CD4-positive, alpha-beta T cell treated with Interleukin-6 at 100 ng/mL for 8 hours (primary cell): ENCODE results near the gene MLLT3.
"Not testable (repeated sequence)": the region's sequence is repeated elsewhere in the genome, so short reads cannot be mapped to it uniquely, and the experiment has no call there.

ENCODE experiments used
- DNase-seq: peaks from one replicate; pipeline ENCODE4 v3.0.0-alpha.2; 2020; ENCODE audit warnings: mixed read lengths, low spot score

MLLT3 gene

GRCh38 chr9:20622330-20623020 lies at the start of gene MLLT3:
Gene MLLT3 (minus strand): TSS chr9:20622499.
- peak; percentile 97 for DNase-seq

GRCh38 chr9:20671635-20672034 lies 49.3 kb upstream of the MLLT3 start:
- no peak for DNase-seq

DNA sequence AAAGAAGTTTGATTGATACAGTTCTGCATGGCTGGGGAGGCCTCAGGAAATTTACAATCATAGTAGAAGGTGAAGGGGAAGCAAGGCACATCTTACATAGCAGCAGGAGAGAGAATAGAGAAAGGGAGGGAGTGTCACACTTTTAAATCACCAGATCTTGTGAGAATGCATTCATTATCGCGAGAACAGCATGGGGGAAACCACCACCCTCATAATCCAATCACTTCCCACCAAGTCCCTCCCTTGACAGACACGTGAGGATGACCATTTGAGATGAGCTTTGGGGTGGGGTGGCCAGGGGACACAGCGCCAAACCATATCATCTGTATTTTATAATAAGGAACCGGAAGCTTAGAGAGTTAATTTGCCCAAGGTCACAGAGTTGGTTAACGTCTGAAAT lies 48.1 kb upstream of the MLLT3 start:
- DNase-seq: no peak

DNA sequence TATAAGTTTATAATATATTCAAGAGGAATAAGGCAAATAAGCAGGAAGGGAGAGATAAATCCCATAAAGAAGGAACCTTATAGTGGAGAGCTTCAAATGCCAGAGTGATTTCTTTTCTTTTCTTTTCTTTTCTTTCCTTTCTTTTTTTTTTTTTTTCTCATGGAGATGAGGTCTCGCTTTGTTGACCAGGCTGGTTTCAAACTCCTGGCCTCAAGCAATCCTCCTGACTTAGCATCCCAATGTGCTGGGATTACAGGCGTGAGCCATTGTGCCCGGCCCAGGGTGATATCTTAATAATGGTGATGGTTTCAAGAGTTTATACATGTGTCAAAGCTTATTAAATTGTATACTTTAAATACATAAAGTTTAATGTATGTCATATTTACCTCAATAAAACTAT lies 42.2 kb upstream of the MLLT3 start:
- no peak for DNase-seq

DNA sequence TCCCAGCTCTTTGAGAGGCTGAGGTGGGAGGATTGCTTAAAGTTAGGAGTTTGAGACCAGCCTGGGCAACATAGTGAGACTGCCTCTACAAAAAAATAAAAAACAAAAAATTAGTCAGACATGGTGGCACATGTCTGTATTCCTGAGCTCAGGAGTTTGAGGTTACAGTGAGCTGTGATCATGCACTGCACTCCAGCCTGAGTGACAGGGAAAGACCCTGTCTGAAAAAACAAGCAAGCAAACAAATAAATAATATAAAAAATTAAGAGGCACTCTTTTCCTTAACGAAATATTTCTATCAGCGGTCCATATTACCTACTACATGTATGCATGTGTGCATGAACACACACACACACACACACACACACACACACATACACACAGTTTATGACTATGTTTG lies 40.8 kb upstream of the MLLT3 start:
- no peak for DNase-seq

- DNase-seq: no peak
Observed at GRCh38 chr9:20662156-20662555, 39.9 kb upstream of the MLLT3 start.

GRCh38 chr9:20659474-20659967 lies 37.2 kb upstream of the MLLT3 start:
- no peak for DNase-seq

GRCh38 chr9:20658677-20659473 lies 36.6 kb upstream of the MLLT3 start:
- no peak for DNase-seq

GRCh38 chr9:20658246-20658667 lies 36.0 kb upstream of the MLLT3 start:
- not testable (repeated sequence) for DNase-seq

DNA sequence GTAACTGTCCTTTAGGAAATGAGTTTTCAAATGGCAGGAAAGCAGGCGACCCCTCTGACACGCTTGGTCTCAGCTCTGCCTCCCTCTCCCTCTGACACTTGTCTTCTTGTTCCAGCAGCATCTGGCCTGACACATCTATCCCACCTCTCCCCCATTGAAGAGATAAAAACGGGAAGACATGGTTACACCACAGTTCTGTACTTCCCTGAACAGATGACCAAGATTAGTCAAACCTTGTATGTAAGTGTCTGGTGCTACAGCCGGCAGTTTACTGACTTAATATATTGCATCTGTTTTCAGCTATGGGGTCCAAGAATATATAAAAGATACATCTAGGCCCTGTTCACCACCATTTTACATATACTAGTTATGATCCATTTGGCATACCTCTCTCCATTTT lies 29.6 kb upstream of the MLLT3 start:
- no peak for DNase-seq

GRCh38 chr9:20650750-20651299 lies 28.5 kb upstream of the MLLT3 start:
- no peak for DNase-seq

DNA sequence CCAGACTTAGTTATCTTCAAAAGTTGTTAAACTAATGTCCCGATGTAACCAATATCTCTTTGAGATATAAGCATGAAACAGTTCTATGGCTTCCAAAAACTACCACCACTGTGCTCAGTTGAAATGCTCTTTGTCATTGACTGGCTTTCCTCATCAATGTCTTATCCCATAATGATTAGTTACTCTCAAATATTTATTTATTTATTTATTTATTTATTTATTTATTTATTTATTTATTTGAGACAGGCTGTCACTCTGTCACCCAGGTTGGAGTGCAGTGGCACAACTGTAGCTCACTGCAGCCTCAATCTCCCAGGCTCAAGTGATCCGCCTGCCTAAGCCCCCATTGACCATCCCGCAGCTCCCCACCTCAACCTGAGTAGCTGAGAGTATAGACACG lies 28.0 kb upstream of the MLLT3 start:
- no peak for DNase-seq

GRCh38 chr9:20649381-20649780 lies 27.1 kb upstream of the MLLT3 start:
- DNase-seq: no peak

DNA sequence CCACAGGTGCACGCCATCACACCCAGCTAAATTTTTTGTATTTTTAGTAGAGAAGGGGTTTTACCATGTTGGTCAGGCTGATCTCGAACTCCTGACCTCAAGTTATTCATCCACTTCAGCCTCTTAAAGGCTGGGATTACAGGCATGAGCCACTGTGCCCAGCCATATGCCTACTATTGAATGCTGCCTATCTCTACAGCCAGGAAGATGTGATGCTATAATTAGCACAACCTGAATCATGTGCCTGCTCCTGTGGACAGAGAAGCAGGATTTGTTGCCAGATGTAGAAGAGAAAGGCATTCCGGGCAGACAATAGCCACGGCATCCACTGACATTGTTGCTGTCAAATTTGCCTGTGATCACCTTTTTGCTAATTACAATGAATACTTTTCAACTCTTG lies 24.4 kb upstream of the MLLT3 start:
- DNase-seq: no peak

- no peak for DNase-seq
Observed at GRCh38 chr9:20643660-20644059, 21.4 kb upstream of the MLLT3 start.

DNA sequence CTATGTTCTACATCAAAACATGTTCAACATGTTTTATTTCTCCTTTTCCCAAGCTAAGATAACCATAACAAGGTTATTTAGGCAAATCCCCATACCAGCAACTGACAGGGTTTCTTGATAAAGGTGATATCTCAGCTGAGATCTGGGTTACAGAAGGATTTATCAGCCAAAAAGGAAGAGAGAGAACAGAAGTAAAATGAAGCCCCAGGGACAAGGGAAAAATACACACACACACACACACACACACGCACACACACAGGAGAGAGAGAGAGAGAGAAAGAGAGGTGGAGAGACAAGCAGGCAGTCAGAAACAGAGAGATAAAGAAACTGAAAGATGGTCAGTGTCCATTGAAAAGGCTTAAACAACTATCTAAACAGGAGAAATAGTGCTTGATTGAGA lies 19.7 kb upstream of the MLLT3 start:
- DNase-seq: no peak

DNA sequence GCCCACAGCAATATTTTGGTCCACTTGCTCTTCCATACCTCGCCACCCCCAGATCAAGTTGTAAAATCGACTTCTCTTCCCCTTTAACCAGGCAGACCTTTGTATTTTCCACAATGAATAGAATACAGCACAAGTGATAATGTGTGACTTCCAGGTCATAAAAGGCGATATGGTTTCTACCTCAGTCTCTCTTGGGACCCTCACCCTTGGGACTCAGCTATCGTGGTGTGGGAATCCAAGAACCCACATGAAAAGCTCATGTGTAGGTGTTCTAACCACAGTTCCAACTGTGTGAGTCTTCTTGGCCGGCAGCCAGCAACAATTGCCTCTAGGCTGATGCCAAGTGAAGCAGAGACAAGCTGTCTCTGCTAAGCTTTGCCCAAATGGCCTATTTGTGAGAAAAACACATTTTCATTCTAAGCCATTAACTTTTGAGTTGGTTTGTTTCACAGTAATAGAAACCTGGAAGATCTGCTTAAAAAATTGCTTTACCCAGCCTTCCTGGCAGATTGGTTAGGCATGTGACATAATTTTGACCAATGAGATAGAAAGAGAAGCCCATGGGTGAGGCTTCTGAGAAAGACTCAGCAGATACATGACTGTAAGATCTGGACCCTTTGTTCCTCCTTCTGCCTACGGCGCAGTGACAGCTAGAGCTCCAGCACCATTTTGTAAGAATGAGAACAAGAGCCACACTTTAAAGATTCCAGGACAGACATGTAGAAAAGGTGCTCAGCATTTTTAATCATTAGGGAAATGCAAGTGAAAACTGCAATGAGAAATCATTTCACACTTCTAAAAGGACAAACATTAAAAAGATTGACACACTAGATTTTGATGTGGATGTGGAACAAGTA lies 18.3 kb upstream of the MLLT3 start:
- peak; percentile 74 for DNase-seq

- no peak for DNase-seq
Observed at GRCh38 chr9:20636888-20637440, 14.7 kb upstream of the MLLT3 start.

DNA sequence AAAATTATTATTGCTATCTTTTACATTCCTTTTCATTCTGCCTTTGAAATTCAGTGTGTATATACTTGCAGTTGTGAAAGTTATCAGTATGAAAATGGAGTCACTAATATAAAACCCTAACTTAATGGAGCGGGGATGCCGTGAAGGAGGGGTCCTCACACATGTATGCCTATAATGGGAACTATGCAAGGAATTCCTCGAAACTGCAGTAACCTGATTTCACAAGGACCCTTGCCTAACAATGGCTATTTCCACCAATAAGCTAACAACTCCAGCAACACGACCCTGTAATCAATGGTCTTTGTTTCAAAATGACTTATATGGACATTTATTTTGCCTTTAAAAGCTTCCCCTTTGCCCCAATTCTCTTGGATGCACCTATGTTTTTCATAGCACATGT lies 12.6 kb upstream of the MLLT3 start:
- no peak for DNase-seq

- no peak for DNase-seq
Observed at GRCh38 chr9:20632705-20633104, 10.4 kb upstream of the MLLT3 start.

GRCh38 chr9:20630241-20630943 lies 8.1 kb upstream of the MLLT3 start:
- DNase-seq: no peak
